Measurements from ENCODE around the gene MC4R. TPM values are rescaled to one million over a fixed set of nuclear protein-coding genes. Genes with fewer than 3 reads are reported as not detected.

Gene MC4R
- total RNA-seq, 1 donor from 2014 or later, result not detected

DNA sequence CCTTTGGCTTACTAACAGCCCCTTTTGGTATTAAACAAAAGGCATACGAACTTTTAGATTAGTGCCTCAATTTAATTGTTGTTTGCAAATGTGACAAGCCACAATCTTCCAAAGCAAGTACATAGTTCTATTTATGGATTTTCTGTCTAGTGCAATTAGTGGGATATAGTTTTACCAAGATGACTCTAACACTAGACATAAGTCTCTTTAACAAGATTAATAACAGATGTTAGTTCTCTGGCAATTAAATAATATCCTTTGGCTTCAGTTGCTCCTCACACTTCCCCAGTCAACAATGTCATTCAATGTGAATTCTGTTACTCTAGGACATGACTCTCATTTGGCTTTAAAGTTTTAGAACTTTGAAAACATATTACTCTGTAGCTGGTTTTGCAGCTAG lies 16.7 kb upstream of the MC4R start:
- TF ChIP-seq, protein P1, sequence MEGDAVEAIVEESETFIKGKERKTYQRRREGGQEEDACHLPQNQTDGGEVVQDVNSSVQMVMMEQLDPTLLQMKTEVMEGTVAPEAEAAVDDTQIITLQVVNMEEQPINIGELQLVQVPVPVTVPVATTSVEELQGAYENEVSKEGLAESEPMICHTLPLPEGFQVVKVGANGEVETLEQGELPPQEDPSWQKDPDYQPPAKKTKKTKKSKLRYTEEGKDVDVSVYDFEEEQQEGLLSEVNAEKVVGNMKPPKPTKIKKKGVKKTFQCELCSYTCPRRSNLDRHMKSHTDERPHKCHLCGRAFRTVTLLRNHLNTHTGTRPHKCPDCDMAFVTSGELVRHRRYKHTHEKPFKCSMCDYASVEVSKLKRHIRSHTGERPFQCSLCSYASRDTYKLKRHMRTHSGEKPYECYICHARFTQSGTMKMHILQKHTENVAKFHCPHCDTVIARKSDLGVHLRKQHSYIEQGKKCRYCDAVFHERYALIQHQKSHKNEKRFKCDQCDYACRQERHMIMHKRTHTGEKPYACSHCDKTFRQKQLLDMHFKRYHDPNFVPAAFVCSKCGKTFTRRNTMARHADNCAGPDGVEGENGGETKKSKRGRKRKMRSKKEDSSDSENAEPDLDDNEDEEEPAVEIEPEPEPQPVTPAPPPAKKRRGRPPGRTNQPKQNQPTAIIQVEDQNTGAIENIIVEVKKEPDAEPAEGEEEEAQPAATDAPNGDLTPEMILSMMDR (IDR thresholded peaks at IDR 0.05), result no peak
- H3K4me1 Mint-ChIP-seq (ENCODE audit: unreplicated experiment), result no peaks in the 10 kb centered on the region
- no peaks in the 10 kb centered on the region for H3K9me3 Mint-ChIP-seq (ENCODE audit: unreplicated experiment)

DNA sequence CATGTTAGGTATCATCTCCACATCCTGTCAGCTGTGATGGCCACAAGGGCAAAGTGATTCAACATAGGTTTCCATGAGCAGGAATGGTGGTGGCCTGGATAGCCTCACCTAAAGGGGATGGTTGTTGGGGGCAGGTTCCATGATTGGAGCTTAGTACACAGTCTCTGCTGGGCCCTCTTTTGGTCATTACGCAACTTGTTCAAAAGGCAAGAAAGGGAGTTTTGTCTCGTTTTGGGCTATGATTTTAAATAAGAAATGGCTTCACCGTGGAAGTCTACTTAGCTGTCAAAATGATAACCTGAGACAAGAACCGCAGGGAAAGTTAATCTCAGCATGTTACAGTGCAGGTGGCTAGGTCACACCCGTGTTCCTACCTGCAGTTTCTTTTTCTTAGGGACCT lies 13.1 kb upstream of the MC4R start:
- TF ChIP-seq, protein P1 (IDR thresholded peaks at IDR 0.05), result no peak
- H3K4me3 Mint-ChIP-seq (ENCODE audit: unreplicated experiment), result no peak overlapping the region
- no peaks in the 10 kb centered on the region for H3K36me3 Mint-ChIP-seq (ENCODE audit: unreplicated experiment)
- DNase-seq (ENCODE audit: extremely low spot score, unreplicated experiment), result no peak
- no peak overlapping the region for H3K27ac Mint-ChIP-seq (ENCODE audit: unreplicated experiment)
- H3K4me1 Mint-ChIP-seq (ENCODE audit: unreplicated experiment), result no peaks in the 10 kb centered on the region
- no peaks in the 10 kb centered on the region for H3K9me3 Mint-ChIP-seq (ENCODE audit: unreplicated experiment)
- peaks cover 32% of the 10 kb centered on the region for H3K27me3 Mint-ChIP-seq (ENCODE audit: unreplicated experiment)

More for the DNA sequence above, 16.7 kb upstream of the MC4R start:
- Mint-ChIP-seq H3K4me3 (ENCODE audit: unreplicated experiment) (no peak overlapping the region), H3K27me3 (ENCODE audit: unreplicated experiment) (peaks cover 36% of the 10 kb centered on the region), H3K36me3 (ENCODE audit: unreplicated experiment) (no peaks in the 10 kb centered on the region), H3K27ac (ENCODE audit: unreplicated experiment) (no peak overlapping the region)
- DNase-seq (ENCODE audit: extremely low spot score, unreplicated experiment), result no peak

DNA sequence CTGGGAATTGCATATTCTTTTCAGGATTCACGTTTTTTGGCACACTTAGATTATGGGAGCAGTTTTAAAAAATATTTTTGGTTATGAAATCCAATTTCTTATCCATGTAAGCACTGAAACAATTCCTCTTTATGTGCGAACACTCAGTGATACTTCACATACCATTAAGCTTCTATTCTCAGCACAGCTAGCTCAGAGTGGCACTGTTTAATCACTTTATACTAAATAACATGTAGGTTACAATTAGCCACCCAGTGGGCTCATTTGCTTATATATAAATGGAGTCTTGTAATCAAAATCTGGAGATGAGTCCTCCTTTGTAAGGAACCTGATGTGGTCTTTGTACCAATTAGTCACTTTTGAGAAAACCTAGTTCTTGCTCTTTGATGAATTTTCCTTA lies 11.3 kb upstream of the MC4R start:
- no peak for DNase-seq (ENCODE audit: extremely low spot score, unreplicated experiment)
- Mint-ChIP-seq H3K9me3 (ENCODE audit: unreplicated experiment) (no peaks in the 10 kb centered on the region), H3K36me3 (ENCODE audit: unreplicated experiment) (no peaks in the 10 kb centered on the region), H3K27me3 (ENCODE audit: unreplicated experiment) (peaks cover 35% of the 10 kb centered on the region), H3K27ac (ENCODE audit: unreplicated experiment) (no peak overlapping the region), H3K4me1 (ENCODE audit: unreplicated experiment) (no peaks in the 10 kb centered on the region), H3K4me3 (ENCODE audit: unreplicated experiment) (no peak overlapping the region)
- TF ChIP-seq, protein P1 (IDR thresholded peaks at IDR 0.05), result no peak

DNA sequence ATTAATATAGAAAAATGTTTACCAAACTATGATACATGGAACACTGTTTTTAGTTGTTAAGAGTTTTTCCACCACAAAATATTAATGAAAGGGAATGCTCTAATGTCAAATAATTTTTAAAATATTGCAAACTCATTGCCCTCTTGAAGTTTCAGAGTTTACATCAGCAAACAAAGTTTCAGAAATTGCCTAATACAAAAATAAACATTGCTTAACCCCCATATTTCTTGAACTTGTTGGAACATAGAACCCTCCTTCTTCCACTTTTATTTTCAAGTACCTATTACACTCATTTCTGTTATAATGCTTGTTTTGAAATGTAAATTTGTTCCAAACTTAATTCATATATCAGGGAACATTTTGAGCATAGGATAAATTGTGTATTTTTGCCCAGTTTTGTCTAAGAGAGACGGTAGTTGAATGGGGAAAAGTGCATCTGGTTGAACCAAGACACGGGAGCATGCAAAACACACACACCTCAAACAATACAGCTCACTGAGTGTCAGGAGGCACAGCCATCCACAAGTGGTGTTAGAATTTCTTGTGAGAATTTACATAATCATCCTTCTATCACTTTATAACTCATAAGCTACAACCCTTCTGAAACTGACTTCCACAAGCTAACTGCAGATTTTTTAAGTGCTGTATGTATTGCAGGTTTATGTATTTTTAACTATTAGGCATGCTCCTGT lies 5.3 kb upstream of the MC4R start:
- Mint-ChIP-seq H3K4me1 (ENCODE audit: unreplicated experiment) (peaks cover 4% of the 10 kb centered on the region), H3K36me3 (ENCODE audit: unreplicated experiment) (no peaks in the 10 kb centered on the region), H3K9me3 (ENCODE audit: unreplicated experiment) (no peaks in the 10 kb centered on the region), H3K27me3 (ENCODE audit: unreplicated experiment) (peaks cover 32% of the 10 kb centered on the region), H3K27ac (ENCODE audit: unreplicated experiment) (no peak overlapping the region), H3K4me3 (ENCODE audit: unreplicated experiment) (no peak overlapping the region)
- TF ChIP-seq, protein P1 (IDR thresholded peaks at IDR 0.05), result no peak
- DNase-seq (ENCODE audit: extremely low spot score, unreplicated experiment), result no peak

DNA sequence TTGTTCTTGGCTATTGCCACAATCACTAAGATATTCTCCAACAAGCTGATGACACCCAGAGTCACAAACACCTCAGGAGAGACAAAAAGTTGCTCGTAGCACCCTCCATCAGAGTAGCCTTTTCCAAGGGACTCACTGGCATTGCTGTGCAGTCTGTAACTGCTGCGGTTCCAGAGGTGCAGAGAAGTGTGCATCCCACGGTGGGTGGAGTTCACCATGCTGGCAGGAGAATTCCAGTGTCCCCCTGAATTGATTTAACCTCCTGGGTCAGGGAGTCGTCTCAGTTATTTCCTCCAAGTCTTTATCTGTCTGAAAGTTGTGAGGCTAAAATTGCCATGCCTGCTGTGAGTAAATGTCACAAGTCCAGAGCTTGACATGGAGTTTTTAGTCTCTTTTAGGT lies 443 bp downstream of the MC4R start:
- H3K4me3 Mint-ChIP-seq (ENCODE audit: unreplicated experiment), result peak overlapping the region; percentile 75
- no peaks in the 10 kb centered on the region for H3K9me3 Mint-ChIP-seq (ENCODE audit: unreplicated experiment)
- H3K27me3 Mint-ChIP-seq (ENCODE audit: unreplicated experiment), result peaks cover 36% of the 10 kb centered on the region
- no peak for DNase-seq (ENCODE audit: extremely low spot score, unreplicated experiment)
- peak overlapping the region; percentile 61 for H3K27ac Mint-ChIP-seq (ENCODE audit: unreplicated experiment)
- H3K36me3 Mint-ChIP-seq (ENCODE audit: unreplicated experiment), result no peaks in the 10 kb centered on the region
- peaks cover 15% of the 10 kb centered on the region for H3K4me1 Mint-ChIP-seq (ENCODE audit: unreplicated experiment)
- TF ChIP-seq, protein P1 (IDR thresholded peaks at IDR 0.05), result no peak
